GM13976 (cell line): ENCODE measurements around the gene SMLR1.

ENCODE experiments used
- DNase-seq: peaks from one replicate; pipeline ENCODE4 v3.0.0; 2012; ENCODE audit warnings: low spot score
- in situ Hi-C: fragments of 300-500 bp; cut with MboI; formaldehyde crosslinking; loops from one replicate; pipeline ENCODE4 v1.12.0; 2022; ENCODE audit warnings: low sequenced_read_pairs, mixed read lengths, inconsistent platforms; ENCODE audit not compliant: unreplicated experiment
- TF ChIP-seq, protein P1 (sequence below): IDR thresholded peaks from 2 replicates; pipeline ENCODE4 v1.5.1; 2012; ENCODE audit warnings: borderline replicate concordance, mild to moderate bottlenecking; ENCODE audit not compliant: insufficient read depth; ENCODE audit errors: extremely low read depth, missing control alignments, control extremely low read depth

Gene SMLR1

DNA sequence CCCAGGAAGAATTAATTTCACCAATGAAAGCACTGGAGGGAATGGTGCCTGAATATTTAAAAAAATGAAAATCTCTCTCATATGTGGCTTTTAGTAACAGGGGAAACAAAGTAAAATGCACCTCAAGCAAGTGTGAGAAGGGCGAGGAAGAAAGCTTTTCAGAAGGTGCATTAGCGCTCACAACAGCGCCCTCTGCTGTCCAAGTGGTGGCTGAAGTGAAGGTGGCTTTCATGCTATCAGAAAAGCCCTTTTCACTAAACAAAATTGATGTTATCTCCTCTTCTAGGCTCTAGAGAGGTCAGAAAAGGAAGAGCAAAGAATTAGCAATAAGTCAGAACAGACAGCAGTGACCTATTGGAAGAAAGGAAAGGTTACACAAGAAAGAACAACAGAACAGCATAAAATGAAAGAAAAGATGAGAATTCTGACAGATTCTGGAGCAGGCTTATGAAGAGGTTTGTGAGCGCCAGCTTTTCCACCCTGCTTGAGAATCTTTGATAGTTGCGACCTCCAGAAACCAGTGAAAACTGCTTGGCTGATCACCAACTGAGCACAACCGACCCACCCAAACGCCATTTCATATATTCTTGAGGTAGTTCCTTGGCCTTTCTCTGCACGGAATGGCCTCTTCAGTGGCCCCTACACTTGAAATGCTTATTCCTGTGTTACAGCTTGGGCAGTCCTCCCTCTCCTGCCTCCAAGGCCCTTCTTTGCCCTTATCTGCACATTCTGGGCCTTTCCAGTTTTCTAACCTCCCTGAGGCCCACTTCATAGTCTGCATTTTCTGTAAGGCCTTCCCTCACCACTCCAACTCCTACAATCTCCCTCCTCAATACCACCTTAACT, 45.3 kb downstream of the SMLR1 start:
- in situ Hi-C loops: no loop called here
- DNase-seq: peak; percentile 41
- TF ChIP-seq, protein P1, sequence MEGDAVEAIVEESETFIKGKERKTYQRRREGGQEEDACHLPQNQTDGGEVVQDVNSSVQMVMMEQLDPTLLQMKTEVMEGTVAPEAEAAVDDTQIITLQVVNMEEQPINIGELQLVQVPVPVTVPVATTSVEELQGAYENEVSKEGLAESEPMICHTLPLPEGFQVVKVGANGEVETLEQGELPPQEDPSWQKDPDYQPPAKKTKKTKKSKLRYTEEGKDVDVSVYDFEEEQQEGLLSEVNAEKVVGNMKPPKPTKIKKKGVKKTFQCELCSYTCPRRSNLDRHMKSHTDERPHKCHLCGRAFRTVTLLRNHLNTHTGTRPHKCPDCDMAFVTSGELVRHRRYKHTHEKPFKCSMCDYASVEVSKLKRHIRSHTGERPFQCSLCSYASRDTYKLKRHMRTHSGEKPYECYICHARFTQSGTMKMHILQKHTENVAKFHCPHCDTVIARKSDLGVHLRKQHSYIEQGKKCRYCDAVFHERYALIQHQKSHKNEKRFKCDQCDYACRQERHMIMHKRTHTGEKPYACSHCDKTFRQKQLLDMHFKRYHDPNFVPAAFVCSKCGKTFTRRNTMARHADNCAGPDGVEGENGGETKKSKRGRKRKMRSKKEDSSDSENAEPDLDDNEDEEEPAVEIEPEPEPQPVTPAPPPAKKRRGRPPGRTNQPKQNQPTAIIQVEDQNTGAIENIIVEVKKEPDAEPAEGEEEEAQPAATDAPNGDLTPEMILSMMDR: peak; percentile 91

DNA sequence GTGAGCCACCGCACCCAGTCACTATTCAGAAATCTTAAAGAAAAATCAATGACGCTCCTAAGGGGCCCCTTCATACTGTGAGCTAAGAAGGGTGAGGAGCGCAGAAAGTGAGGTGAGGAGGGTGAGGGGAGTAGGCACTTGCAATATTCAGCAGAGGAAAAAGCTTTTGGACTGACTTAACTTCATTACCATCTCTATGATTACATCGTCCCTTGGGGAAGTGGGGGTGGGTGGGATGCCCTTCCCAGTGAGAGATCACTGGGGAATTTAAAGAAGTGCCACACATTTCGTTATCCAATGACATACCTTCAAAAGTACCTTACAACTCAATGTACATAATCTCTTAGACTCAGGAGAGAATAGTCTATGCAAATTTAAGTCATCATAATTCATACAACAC, 46.5 kb downstream of the SMLR1 start:
- TF ChIP-seq, protein P1: no peak
- in situ Hi-C loops: no loop called here
- DNase-seq: no peak

DNA sequence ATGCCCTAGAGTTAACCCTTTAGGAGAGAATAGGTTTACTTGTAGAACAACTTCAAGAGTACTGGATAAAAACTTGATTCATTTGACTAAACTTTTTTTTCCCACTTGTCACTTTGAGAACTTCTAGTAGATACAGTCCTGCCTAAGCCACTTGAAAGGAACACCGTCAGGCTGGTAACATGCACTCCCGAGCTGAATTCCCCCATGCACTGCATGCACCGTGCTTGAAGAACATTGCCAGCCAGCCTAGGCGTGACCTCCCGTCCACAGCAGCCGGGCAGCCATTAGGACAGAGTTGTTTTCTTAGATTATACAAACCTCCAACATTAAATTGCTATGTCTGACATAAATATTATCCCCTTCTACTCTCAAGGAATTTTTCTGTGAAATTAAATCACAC, 52.6 kb downstream of the SMLR1 start:
- in situ Hi-C loops: loop anchor here (10.0 kb wide), 1 partner anchor 655 kb away; no protein-coding TSS in a partner anchor
- DNase-seq: no peak
- TF ChIP-seq, protein P1: no peak

DNA sequence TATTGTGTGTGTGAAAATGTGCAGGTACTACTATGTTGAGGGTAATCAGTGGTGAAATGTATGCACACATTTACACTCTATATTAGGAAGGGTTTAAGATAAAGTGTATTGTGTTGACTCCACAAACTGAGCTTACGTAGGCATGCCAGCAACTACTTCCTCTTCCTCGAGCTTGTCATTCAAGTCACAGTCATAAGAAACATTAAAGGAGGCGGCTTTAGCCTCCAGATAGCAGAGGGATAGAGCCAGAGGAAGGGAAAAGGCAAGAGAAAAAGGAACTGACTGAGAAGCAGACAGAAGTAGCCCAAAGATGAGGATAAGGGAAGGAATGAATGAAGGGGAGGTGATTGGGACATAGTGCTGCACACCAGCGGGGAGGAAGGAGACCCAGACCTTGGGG, 55.2 kb downstream of the SMLR1 start:
- in situ Hi-C loops: loop anchor here (10.0 kb wide), 1 partner anchor 652 kb away; no protein-coding TSS in a partner anchor
- no peak for DNase-seq
- TF ChIP-seq, protein P1: no peak

DNA sequence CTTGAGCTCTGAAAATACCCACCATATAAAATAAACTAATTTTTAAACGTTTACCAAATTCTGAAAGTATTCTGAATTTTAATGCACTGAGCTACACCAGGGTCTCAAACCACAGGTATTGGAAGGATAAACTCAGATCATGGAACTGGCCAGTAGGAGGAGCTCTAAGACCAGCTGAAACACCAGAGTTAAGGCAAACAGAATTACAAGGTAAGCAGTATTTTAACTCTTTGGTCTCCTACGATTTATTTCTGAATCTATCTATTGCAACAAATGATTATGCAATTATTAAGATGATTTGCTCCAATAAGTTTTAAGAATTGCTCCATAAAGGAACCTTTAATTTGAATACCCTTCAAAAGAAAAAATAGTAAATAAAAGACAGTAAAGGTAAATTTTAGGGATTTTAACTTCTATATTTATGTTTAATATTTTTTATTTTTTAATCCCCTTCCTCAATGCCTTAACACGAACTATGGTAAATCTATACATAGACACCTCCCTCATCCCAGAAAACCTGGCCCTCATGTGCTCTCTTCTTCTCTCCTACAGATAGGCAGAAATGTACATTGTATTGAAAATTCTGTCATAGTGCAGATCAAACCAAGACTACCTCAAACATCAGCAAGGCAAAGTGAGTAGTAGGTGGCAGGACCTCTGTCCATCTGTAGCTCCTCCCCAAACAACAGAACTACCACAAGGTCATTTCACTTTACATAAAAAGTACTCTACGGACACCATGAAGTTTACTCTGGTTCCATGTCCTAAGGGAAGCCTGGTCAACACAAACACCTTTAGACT, 58.4 kb downstream of the SMLR1 start:
- TF ChIP-seq, protein P1: peak; percentile 84
- peak; percentile 55 for DNase-seq
- in situ Hi-C loops: loop anchor here (5.0 to 10.0 kb wide), 2 partner anchors 222 to 649 kb away; no protein-coding TSS in a partner anchor
